ENCODE measurements around the gene PPRC1. TPM values are rescaled to one million over a fixed set of nuclear protein-coding genes. Genes with fewer than 3 reads are reported as not detected.

Gene PPRC1
- total and polyA plus RNA-seq, 10 donors = 12.1 to 52.5 (median 26.5) TPM

DNA sequence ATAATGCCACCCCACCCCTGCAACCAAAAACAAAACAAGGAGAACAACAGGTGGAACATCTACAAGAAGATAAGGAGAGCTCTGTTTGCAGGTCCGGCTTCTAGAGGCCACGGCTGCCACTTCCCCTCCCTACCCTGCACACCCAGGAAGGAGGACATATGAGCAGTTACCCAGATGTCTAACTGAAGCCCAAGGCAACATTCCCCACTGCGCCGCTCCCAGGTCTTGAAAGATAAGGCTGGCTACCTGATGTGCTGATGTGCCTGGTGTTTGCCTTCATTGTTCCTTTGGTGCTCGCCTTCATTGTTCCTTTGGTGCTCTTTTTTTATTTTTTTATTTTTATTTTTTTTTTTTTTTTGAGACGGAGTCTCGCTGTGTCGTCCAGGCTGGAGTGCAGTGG, 46.6 kb upstream of the PPRC1 start:
- Histone ChIP-seq H3K4me1 (no peaks in the 10 kb centered on the region), H3K36me3 (no peaks in the 10 kb centered on the region), H3K27me3 (replicated peaks in 1 of 7) (no peaks in the 10 kb centered on the region), H3K9me3 (no peaks in the 10 kb centered on the region), H3K27ac (no peak overlapping the region), H3K4me3 (no peak overlapping the region)
- intact Hi-C loops (cut with DNase I; ENCODE audit: low total_unique reads) = no loop called here
- DNase-seq = no peak
- TF ChIP-seq POLR2A (IDR thresholded peaks at IDR 0.05) (no peak), POLR2AphosphoS5 (IDR thresholded peaks at IDR 0.05) (no peak)
- TF ChIP-seq, protein P1, sequence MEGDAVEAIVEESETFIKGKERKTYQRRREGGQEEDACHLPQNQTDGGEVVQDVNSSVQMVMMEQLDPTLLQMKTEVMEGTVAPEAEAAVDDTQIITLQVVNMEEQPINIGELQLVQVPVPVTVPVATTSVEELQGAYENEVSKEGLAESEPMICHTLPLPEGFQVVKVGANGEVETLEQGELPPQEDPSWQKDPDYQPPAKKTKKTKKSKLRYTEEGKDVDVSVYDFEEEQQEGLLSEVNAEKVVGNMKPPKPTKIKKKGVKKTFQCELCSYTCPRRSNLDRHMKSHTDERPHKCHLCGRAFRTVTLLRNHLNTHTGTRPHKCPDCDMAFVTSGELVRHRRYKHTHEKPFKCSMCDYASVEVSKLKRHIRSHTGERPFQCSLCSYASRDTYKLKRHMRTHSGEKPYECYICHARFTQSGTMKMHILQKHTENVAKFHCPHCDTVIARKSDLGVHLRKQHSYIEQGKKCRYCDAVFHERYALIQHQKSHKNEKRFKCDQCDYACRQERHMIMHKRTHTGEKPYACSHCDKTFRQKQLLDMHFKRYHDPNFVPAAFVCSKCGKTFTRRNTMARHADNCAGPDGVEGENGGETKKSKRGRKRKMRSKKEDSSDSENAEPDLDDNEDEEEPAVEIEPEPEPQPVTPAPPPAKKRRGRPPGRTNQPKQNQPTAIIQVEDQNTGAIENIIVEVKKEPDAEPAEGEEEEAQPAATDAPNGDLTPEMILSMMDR (IDR thresholded peaks at IDR 0.05 in 8 of 11, conservative IDR thresholded peaks at IDR 0.05 in 3 of 11) = no peak
- WGBS, 5 donors = 86 to 97% (median 95%) methylated on average over 8 of the region's 8 CpGs

DNA sequence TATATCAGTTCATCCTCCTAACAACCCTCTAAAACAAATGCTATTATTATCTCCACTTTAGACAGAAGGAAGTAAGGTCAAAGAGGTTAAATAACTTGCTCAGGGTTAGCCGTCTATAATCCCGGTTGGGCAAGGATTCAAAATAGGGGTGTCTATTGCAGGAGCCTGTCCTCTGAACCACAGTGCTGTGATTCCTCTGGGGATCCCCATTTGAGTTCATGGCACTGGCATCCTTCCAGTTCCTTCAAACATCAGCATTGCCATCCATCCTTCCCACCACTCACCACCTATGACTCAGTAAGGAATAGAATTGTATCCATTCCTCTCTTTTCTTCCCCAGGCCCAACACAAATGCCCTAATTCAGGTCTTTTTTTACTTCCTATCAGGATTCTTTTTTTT, 42.1 kb upstream of the PPRC1 start:
- Histone ChIP-seq H3K27me3 (replicated peaks in 1 of 7) (no peaks in the 10 kb centered on the region), H3K4me3 (no peak overlapping the region), H3K36me3 (no peaks in the 10 kb centered on the region), H3K27ac (no peak overlapping the region), H3K4me1 (no peaks in the 10 kb centered on the region), H3K9me3 (no peaks in the 10 kb centered on the region)
- no peak for DNase-seq
- WGBS, 5 donors = 58 to 82% (median 69%) methylated on average over 2 of the region's 2 CpGs
- intact Hi-C loops (cut with DNase I; ENCODE audit: low total_unique reads) = no loop called here
- TF ChIP-seq POLR2AphosphoS5 (IDR thresholded peaks at IDR 0.05) (no peak), POLR2A (IDR thresholded peaks at IDR 0.05) (no peak)
- TF ChIP-seq, protein P1 (IDR thresholded peaks at IDR 0.05 in 8 of 11, conservative IDR thresholded peaks at IDR 0.05 in 3 of 11) = no peak

GRCh38 chr10:102096449-102096848, 36.4 kb upstream of the PPRC1 start:
- DNase-seq = no peak
- WGBS, 5 donors = 91 to 97% (median 91%) methylated on average over 7 of the region's 7 CpGs
- no peaks in the 10 kb centered on the region for H3K4me1 ChIP-seq

GRCh38 chr10:102101152-102101551, 31.7 kb upstream of the PPRC1 start:
- Histone ChIP-seq H3K9me3 (no peaks in the 10 kb centered on the region), H3K4me1 (peaks cover 0 to 12% (median 4%) of the 10 kb centered on the region in 6 donors), H3K27me3 (replicated peaks in 1 of 7) (no peaks in the 10 kb centered on the region), H3K36me3 (peaks cover 0 to 67% (median 0%) of the 10 kb centered on the region in 6 donors), H3K27ac (no peak overlapping the region), H3K4me3 (no peak overlapping the region)
- intact Hi-C loops (cut with DNase I; ENCODE audit: low total_unique reads) = no loop called here
- no peak for DNase-seq
- 80 to 89% (median 86%) methylated on average over 5 of the region's 5 CpGs for WGBS, 5 donors
- TF ChIP-seq POLR2A (IDR thresholded peaks at IDR 0.05) = no peak
- TF ChIP-seq, protein P1 (IDR thresholded peaks at IDR 0.05 in 8 of 11, conservative IDR thresholded peaks at IDR 0.05 in 3 of 11) = no peak
- TF ChIP-seq POLR2AphosphoS5 (IDR thresholded peaks at IDR 0.05) = no peak

More at GRCh38 chr10:102096449-102096848, 36.4 kb upstream of the PPRC1 start:
- intact Hi-C loops (cut with DNase I; ENCODE audit: low total_unique reads) = no loop called here
- Histone ChIP-seq H3K36me3 (peaks cover 0 to 35% (median 0%) of the 10 kb centered on the region in 6 donors), H3K27me3 (replicated peaks in 1 of 7) (no peaks in the 10 kb centered on the region), H3K9me3 (no peaks in the 10 kb centered on the region), H3K4me3 (no peak overlapping the region), H3K27ac (no peak overlapping the region)
- TF ChIP-seq, protein P1 (IDR thresholded peaks at IDR 0.05 in 8 of 11, conservative IDR thresholded peaks at IDR 0.05 in 3 of 11) = no peak
- TF ChIP-seq POLR2A (IDR thresholded peaks at IDR 0.05) = no peak
- no peak for TF ChIP-seq POLR2AphosphoS5 (IDR thresholded peaks at IDR 0.05)

Measured in spleen (tissue), 11 donors.